HEK293 (cell line): Measurements from ENCODE around the gene RPS21.
A peak's percentile ranks its signal among the peaks of the same experiment; 100 is the strongest.

Experiments
- CTCF ChIA-PET: fragments of 350-600 bp; formaldehyde crosslinking; extraction: SDS; loops from one replicate; lab custom pipeline; 2021; ENCODE audit warnings: antibody characterized with exemption; lab: Yijun Ruan, JAX
- POLR2A ChIA-PET: fragments of 300-600 bp; formaldehyde crosslinking; extraction: SDS; loops from one replicate; lab custom pipeline; 2020; ENCODE audit warnings: antibody characterized with exemption, inconsistent platforms; lab: Yijun Ruan, JAX
- H3K27ac ChIP-seq: fragments of 200-500 bp; sonication (Bioruptor generic); 2 replicates; pipeline ENCODE4 v1.5.1; 2014; ENCODE audit warnings: low read depth, low read length, control low read depth, inconsistent platforms; ENCODE audit errors: extremely low read depth
- H3K36me3 ChIP-seq, 2 experiments: fragments of 200-500 bp in 1 of 2; sonication (Bioruptor generic) in 1 of 2; 1 replicate in 1 of 2; 2 replicates in 1 of 2; pipeline ENCODE4 v1.5.1; 2014 to 2017; ENCODE audit warnings: inconsistent platforms in 2 of 2, low read length in 2 of 2; ENCODE audit not compliant: control insufficient read depth in 2 of 2, insufficient read depth in 1 of 2
- H3K4me1 ChIP-seq: fragments of 200-500 bp; sonication (Bioruptor generic); 2 replicates; pipeline ENCODE4 v1.5.1; 2014; ENCODE audit warnings: mild to moderate bottlenecking, low read length, inconsistent platforms; ENCODE audit not compliant: control insufficient read depth, insufficient read depth
- H3K4me3 ChIP-seq: 2 replicates; pipeline ENCODE4 v1.5.1; 2011; ENCODE audit warnings: low read depth, mild to moderate bottlenecking, control low read depth, low read length, moderate library complexity
- H3K9me3 ChIP-seq: fragments of 200-500 bp; sonication (Bioruptor generic); 2 replicates; pipeline ENCODE4 v1.5.1; 2014; ENCODE audit warnings: low read depth, low read length, inconsistent platforms; ENCODE audit not compliant: control insufficient read depth, insufficient read depth
- CTCF ChIP-seq: fragments of 450-650 bp; formaldehyde crosslinking; IDR thresholded peaks from 2 replicates; pipeline ENCODE4 v1.5.1; 2016; ENCODE audit warnings: missing biosample characterization, missing genetic modification characterization
- EGR2 ChIP-seq: fragments of 450-650 bp; formaldehyde crosslinking; IDR thresholded peaks from 2 replicates; pipeline ENCODE4 v1.5.1; 2016; ENCODE audit warnings: low read depth, missing biosample characterization, missing genetic modification characterization
- GFI1B ChIP-seq: fragments of 450-650 bp; formaldehyde crosslinking; IDR thresholded peaks from 2 replicates; pipeline ENCODE4 v1.5.1; 2016; ENCODE audit warnings: missing biosample characterization, missing genetic modification characterization
- IKZF3 ChIP-seq: fragments of 450-650 bp; IDR thresholded peaks from 2 replicates; pipeline ENCODE4 v1.5.0; 2018; ENCODE audit warnings: missing biosample characterization, mild to moderate bottlenecking, missing genetic modification characterization, moderate library complexity
- RBAK ChIP-seq: fragments of 450-650 bp; formaldehyde crosslinking; IDR thresholded peaks from 2 replicates; pipeline ENCODE4 v1.5.1; 2016; ENCODE audit warnings: missing biosample characterization, missing genetic modification characterization
- WT1 ChIP-seq: fragments of 450-650 bp; formaldehyde crosslinking; IDR thresholded peaks from 2 replicates; pipeline ENCODE4 v1.5.1; 2016; ENCODE audit warnings: missing biosample characterization, missing genetic modification characterization
- ZBTB26 ChIP-seq: fragments of 450-650 bp; formaldehyde crosslinking; optimal IDR thresholded peaks from 2 replicates; pipeline ENCODE3; 2016; ENCODE audit warnings: missing biosample characterization, mild to moderate bottlenecking, missing genetic modification characterization
- ZBTB49 ChIP-seq: fragments of 450-650 bp; formaldehyde crosslinking; IDR thresholded peaks from 2 replicates; pipeline ENCODE4 v1.5.1; 2016; ENCODE audit warnings: missing biosample characterization, missing genetic modification characterization, low read depth
- ZBTB8A ChIP-seq: fragments of 450-650 bp; formaldehyde crosslinking; IDR thresholded peaks from 2 replicates; pipeline ENCODE4 v1.5.1; 2016; ENCODE audit warnings: missing biosample characterization, missing genetic modification characterization
- ZFHX2 ChIP-seq: fragments of 450-650 bp; formaldehyde crosslinking; conservative IDR thresholded peaks from 2 replicates; pipeline ENCODE4 v1.5.1; 2016; ENCODE audit warnings: missing biosample characterization, missing genetic modification characterization
- ZFP37 ChIP-seq: fragments of 450-650 bp; formaldehyde crosslinking; IDR thresholded peaks from 2 replicates; pipeline ENCODE4 v1.5.1; 2016; ENCODE audit warnings: missing biosample characterization, missing genetic modification characterization
- ZNF274 ChIP-seq, 2 experiments: fragments of 200-500 bp in 1 of 2; fragments of 450-650 bp in 1 of 2; sonication (Bioruptor generic) in 1 of 2; formaldehyde crosslinking in 1 of 2; IDR thresholded peaks; 2 replicates each; pipeline versions ENCODE4 v1.5.1 to v1.6.1; 2014 to 2016; ENCODE audit warnings: borderline replicate concordance in 1 of 2, inconsistent platforms in 1 of 2, low read length in 1 of 2, missing biosample characterization in 1 of 2, missing genetic modification characterization in 1 of 2
- ZNF510 ChIP-seq: fragments of 450-650 bp; formaldehyde crosslinking; IDR thresholded peaks from 2 replicates; pipeline ENCODE4 v1.5.1; 2018; ENCODE audit warnings: mild to moderate bottlenecking, missing genetic modification characterization, missing biosample characterization; ENCODE audit not compliant: insufficient replicate concordance
- ZNF529 ChIP-seq: fragments of 450-650 bp; formaldehyde crosslinking; IDR thresholded peaks from 2 replicates; pipeline ENCODE4 v1.5.1; 2017; ENCODE audit warnings: missing genetic modification characterization, missing biosample characterization; ENCODE audit not compliant: insufficient replicate concordance
- ZNF792 ChIP-seq: fragments of 450-650 bp; formaldehyde crosslinking; IDR thresholded peaks from 2 replicates; pipeline ENCODE4 v1.5.1; 2016; ENCODE audit warnings: missing biosample characterization, missing genetic modification characterization
- ZSCAN30 ChIP-seq: fragments of 450-650 bp; IDR thresholded peaks from 2 replicates; pipeline ENCODE4 v1.5.1; 2018; ENCODE audit warnings: missing biosample characterization, mild to moderate bottlenecking, missing genetic modification characterization, moderate library complexity

Gene RPS21

GRCh38 chr20:62429455-62430310 is 42.8 kb downstream of the RPS21 start:
- CTCF ChIA-PET = interaction anchor here (0.6 kb wide), 1 partner anchor 379 kb away, joined by 3 read pairs; no protein-coding TSS in a partner anchor
- Histone ChIP-seq H3K27ac (no peak overlapping the region), H3K9me3 (no peaks in the 10 kb centered on the region), H3K36me3 (no peaks in the 10 kb centered on the region), H3K4me3 (no peak overlapping the region), H3K4me1 (no peaks in the 10 kb centered on the region)
- TF ChIP-seq EGR2 (tag by site-specific recombination) = 0 out of 2 replicates have a peak, but pooled peaks have one; percentile 29
- 0 out of 2 replicates have a peak, but pooled peaks have one; percentile 19 for TF ChIP-seq ZFHX2 (tag by site-specific recombination)
- no peak for TF ChIP-seq IKZF3 (tag by site-specific recombination)
- peak; percentile 17; the same call in 1 of the 2 replicates for TF ChIP-seq ZBTB8A (tag by site-specific recombination)
- no peak for TF ChIP-seq WT1 (tag by site-specific recombination)
- no peak for TF ChIP-seq ZBTB26 (tag by site-specific recombination)
- no peak for TF ChIP-seq ZFP37 (tag by site-specific recombination)
- POLR2A ChIA-PET = no interaction called here

GRCh38 chr20:62430311-62430853 is 43.5 kb downstream of the RPS21 start:
- Histone ChIP-seq H3K36me3 (no peaks in the 10 kb centered on the region), H3K4me3 (no peak overlapping the region), H3K27ac (no peak overlapping the region), H3K4me1 (no peaks in the 10 kb centered on the region), H3K9me3 (no peaks in the 10 kb centered on the region)
- POLR2A ChIA-PET = no interaction called here
- TF ChIP-seq ZNF529 (no peak), CTCF (no peak), ZNF274 (IDR thresholded peaks at IDR 0.05; ENCODE audit: low read length) (no peak), ZNF274 (tag by site-specific recombination; IDR thresholded peaks at IDR 0.05; ENCODE audit: borderline replicate concordance) (no peak), ZSCAN30 (tag by site-specific recombination) (no peak), ZNF792 (tag by site-specific recombination) (no peak)
- CTCF ChIA-PET = no interaction called here

GRCh38 chr20:62430866-62431447 is 44.1 kb downstream of the RPS21 start:
- no peaks in the 10 kb centered on the region for H3K36me3 ChIP-seq
- CTCF ChIA-PET = no interaction called here
- POLR2A ChIA-PET = no interaction called here
- H3K4me3 ChIP-seq = no peak overlapping the region
- H3K27ac ChIP-seq = no peak overlapping the region
- H3K9me3 ChIP-seq = no peaks in the 10 kb centered on the region
- H3K4me1 ChIP-seq = no peaks in the 10 kb centered on the region
- TF ChIP-seq CTCF (no peak), GFI1B (tag by site-specific recombination) (no peak), RBAK (tag by site-specific recombination) (no peak), ZNF510 (no peak), ZNF792 (tag by site-specific recombination) (no peak), ZBTB49 (tag by site-specific recombination) (no peak)
